Right forelimb (tissue), 1 donor: ENCODE measurements around the gene JUNB.
"Not testable (repeated sequence)": the region's sequence is repeated elsewhere in the genome, so short reads cannot be mapped to it uniquely, and the experiment has no call there.

ENCODE experiments used
- DNase-seq: peaks from one replicate; pipeline ENCODE4 v3.0.0-alpha.2; 2018

The JUNB gene

GRCh38 chr19:12806242-12807081 is 15.2 kb downstream of the JUNB start, which contains the start of gene RNASEH2A:
Gene RNASEH2A (plus strand): TSS chr19:12806584. CDS start chr19:12806674, 90 bp downstream.
- peak; percentile 93 for DNase-seq

- no peak for DNase-seq
Measured at GRCh38 chr19:12815088-12815487, 23.8 kb downstream of the JUNB start.

DNA sequence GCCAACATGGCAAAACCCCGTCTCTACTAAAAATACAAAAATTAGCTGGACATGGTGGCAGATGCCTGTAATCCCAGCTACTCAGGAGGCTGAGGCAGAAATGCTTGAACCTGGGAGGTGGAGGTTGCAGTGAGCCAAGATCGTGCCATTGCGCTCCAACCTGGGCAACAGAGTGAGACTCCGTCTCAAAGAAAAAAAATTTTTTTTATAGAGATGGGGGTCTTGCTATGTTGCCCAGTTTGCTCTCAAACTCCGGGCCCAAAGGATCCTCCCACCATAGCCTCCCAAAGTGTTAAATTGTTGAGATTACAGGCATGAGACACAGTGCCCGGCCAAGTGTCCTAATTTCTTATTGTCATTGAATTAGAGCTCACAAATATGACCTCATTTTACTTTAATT is 25.9 kb downstream of the JUNB start:
- DNase-seq = not testable (repeated sequence)

DNA sequence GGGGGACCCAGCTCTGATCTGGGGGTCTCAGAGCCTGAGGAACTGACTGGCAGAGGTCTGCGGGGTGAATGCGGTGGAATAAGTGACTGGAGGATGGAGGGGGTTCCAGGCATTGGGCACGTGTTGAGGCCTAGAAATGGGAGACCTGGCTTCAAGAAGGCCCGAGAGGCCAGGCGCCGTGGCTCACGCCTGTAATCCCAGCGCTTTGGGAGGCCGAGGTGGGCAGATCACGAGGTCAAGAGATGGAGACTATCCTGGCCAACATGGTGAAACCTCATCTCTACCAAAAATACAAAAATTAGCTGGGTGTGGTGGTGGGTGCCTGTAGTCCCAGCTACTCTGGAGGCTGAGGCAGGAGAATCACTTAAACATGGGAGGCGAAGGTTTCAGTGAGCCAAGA is 26.5 kb downstream of the JUNB start:
- DNase-seq = not testable (repeated sequence)

DNA sequence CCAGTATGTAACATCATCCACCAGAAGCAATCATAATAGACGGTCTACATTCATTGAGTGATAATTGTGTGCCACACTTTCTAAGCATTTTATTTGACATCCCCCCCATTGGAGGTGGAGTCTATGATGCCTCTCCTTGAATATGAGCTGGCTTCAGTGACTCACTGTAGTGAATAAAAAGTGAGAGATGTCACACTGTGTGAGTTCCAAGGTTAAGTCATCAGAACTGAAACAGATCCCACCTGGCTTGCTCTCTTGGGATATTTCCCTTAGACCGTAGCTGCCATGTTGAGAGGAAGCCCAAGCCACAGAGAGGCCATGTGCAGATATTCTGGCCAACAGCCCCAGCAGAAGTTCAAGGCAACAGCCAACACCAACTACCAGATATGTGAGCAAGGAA is 30.5 kb downstream of the JUNB start:
- DNase-seq = no peak

GRCh38 chr19:12825254-12826131 is 34.2 kb downstream of the JUNB start:
- DNase-seq = no peak

DNA sequence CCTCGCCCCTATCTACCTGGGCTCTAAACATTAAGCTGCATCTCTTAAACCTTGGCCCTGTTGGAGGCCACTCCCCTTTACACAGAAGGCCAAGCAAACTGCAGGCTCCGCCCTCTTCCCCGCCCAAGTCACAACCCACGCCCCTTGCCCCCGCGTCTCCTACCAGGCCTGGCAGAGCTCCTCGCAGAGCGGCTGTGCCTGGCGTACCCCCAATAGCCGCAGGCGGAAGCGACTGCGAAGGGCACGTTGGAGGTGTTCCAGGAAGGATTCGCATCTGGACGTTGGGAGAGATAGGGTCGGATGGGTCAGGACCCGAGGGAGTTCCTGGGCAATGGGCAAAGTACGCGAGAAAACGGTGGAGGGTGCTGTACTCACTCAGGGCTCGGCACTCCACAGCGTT is 37.2 kb downstream of the JUNB start:
- no peak for DNase-seq

DNA sequence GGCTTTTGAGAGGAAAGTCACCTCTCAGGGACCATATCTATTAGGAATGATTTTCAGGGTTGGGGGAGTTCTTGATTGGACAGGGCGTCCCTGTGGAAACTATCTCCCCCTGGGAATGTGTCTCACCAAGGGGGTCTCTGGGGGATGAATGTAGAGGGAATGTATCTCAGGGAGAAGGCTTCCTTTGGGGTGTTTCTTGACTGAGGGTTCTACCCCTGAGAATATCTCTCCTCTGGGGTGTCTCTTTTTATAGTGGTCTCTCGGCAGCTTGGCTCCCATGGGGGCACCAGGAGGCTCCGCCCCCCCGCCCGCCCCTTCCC is 42.1 kb downstream of the JUNB start:
- no peak for DNase-seq

- no peak for DNase-seq
Measured at GRCh38 chr19:12833738-12834565, 42.7 kb downstream of the JUNB start.

DNA sequence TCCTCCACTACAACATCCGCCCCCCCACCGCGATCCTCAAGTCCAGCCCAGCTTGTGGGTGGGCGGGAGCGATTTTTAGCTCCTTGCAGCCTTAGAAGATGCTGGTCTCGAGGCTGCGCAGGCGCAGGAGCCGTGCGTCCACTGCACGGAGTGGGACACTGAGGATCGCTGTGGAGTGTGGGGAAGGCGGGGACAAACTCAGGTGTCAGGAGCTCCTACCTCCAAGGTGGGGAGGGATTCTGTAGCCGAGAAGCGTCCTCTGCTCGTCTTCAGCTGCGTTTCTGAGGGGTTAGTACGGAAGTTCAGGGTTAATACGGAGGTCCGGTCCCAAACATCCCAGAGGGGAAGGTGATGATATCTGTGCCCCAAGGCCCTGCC is 43.3 kb downstream of the JUNB start, which contains the start of gene RTBDN:
Gene RTBDN, minus strand, starts transcription at position 14 of the 378 bp plus-strand sequence. CDS start 4,600 bp downstream, outside the sequence.
- DNase-seq = no peak

GRCh38 chr19:12834976-12835757 is 43.9 kb downstream of the JUNB start:
- no peak for DNase-seq

- no peak for DNase-seq
Measured at GRCh38 chr19:12836529-12836863, 45.2 kb downstream of the JUNB start.

GRCh38 chr19:12837225-12837624 is 45.9 kb downstream of the JUNB start:
- DNase-seq = no peak

DNA sequence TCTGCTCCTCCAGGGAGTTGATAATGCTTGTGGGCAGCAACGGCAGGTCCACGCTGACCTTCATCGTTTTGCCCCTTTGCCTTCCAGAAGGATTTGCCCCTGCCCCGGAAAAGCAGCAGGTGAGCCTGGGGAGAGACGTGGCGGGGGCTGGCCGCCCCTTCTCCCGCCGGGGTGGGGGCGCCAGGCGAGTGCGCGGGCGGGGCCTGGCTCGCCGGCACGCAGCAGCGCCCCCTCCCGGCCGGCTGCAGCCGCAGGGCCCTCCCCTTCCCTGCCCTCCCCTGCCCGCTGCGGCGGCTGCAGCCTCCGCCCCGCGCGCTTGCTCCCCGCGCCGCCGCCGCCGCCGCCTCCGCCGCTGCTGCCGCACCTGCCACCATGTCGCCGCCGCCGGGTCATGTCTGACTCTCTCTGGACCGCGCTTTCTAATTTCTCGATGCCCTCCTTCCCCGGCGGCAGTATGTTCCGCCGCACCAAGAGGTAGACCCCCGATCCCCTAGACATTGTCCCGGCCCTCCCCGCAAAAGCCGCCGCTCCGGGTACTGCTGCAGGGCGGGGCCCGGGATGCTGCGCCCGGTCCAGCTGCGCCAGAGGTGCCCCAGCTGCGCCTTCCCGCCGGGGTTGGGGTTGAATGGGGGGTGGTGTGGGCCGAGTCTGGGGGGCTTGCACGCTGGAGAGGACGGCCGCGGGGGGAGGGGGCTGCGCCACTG is 47.0 kb downstream of the JUNB start, which contains the start of gene MAST1:
Gene MAST1, plus strand, starts transcription at position 334 of the 704 bp plus-strand sequence. Its CDS starts 58 bp downstream, at position 392.
- no peak for DNase-seq

- DNase-seq = no peak
Measured at GRCh38 chr19:12838886-12839756, 47.8 kb downstream of the JUNB start.

- no peak for DNase-seq
Measured at GRCh38 chr19:12840091-12841079, 49.1 kb downstream of the JUNB start.

DNA sequence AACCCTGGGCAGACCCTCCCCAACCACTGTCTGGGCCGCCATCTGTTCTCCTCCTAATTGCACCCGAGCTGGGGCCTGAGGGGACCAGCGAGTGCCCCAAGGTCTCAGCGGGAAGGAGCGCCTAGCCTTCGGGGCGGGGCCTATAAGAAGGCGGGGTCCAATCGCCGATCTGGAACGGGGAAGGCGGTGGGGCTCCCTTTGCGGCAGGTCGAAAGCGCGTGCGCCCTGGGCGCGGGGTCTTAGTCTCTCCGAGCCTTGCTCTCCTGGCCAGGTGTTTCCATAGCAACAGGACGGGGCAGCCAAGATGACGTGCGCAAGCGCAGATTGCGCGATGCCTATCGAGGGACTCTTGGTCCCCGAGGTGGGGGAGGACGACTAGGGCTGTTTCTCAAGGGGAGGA is 49.8 kb downstream of the JUNB start:
- no peak for DNase-seq

- DNase-seq = no peak
Measured at GRCh38 chr19:12842511-12842910, 51.2 kb downstream of the JUNB start.
